EH (cell line): ENCODE measurements around the gene ALS2.

ENCODE experiments used
- DNase-seq: peaks from one replicate; pipeline ENCODE4 v3.0.0-alpha.2; 2015; ENCODE audit warnings: low read depth

ALS2 gene

DNA sequence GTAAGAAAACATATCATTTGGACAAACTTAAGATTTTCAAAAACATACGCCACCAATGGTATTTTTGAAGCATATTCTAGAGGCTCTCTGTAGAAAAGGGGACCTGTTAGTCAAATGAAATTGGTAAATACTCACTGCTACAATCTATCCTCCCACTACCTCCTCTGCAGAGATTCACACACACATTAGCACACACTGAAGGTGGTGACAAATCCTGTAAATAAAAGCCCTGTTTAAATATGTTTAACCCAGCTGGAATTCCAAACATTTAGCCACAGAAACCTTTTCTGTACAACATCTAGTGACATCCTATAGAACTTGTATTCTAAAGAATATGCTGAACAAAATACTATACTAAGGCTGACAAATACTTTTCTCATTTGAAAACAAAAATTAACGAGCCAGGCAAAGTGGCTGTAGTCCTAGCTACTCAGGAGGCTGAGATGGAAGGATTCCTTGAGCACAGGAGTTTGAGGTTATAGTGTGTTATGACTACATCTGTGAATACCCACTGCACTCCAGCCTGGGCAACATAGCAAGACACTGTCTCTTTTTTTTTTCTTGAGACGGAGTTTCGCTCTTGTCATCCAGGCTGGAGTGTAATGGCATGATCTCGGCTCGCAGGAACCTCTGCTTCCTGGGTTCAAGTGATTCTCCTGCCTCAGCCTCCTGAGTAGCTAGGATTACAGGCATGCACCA, 25.9 kb downstream of the ALS2 start:
- peak; percentile 40 for DNase-seq

DNA sequence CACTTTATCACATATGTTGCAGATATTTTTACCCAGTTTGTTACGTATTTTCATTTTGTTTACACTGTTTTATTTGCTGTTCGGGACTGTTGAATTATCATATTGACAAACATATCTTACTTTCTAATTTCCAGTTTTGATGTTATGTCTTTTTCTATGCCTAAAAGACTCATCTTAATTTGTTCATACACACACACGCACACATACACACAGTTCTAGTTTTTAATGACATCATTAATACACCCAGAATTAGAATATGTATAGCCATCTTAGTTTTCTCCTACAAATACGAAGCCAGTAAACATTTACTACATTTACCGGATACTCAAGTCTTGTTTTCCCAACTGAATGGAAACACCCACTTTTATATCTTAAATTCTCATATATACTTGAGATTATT, 29.2 kb downstream of the ALS2 start:
- DNase-seq, result no peak

DNA sequence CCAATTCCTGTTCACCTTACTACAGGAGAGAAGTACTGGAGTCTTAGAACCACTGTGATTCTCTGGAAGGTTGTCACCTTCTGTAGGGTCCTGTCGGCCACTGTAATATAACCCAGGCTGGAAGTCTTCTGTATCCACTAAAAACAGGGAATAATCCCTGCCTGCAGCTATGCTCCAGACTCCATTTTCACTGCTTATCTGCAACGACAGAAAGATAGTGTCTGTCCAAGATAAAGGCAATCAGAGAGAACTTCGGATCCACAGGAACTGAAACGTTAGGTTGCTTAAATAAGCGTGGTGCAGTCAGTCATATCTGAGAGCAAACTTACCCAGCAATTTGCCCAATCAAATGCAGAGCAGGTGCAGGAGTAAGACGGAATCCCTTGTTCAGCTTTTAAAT, 34.2 kb downstream of the ALS2 start:
- no peak for DNase-seq

DNA sequence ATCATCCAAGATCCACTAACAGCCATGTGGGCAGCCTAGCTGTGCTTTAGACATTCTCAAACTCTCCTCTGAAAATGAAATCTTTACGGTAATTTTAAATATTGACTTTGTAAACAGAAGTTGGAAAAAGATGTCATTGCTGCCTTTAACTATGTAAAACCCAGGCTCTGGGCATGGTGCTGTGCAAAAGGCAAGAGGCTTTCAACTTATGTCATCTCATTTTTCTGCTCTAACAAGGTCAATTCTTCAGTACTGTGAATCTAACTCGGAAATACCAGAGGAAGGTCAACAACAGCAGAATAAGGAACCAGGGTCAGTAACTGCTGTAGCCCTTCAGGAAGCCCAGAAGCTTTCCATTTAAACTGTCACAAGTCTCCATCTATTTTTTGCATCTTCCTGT, 45.2 kb downstream of the ALS2 start:
- no peak for DNase-seq

DNA sequence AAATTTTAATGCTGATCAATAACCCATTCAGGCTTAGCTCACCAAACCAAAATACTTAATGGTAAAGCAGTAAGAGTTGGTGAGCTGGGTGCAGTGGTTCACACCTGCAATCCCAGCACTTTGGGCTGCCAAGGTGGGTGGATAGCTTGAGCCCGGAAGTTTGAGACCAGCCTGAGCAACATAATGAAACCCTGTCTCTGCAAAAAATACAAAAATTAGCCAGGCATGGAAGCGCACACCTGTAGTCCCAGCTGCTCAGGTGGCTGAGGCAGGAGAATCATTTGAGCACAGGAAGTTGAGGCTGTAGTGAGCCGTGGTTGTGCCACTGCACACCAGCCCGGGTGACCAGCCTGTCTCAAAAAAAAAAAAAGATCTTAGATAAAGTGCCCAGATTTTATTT, 46.6 kb downstream of the ALS2 start:
- DNase-seq, result no peak

DNA sequence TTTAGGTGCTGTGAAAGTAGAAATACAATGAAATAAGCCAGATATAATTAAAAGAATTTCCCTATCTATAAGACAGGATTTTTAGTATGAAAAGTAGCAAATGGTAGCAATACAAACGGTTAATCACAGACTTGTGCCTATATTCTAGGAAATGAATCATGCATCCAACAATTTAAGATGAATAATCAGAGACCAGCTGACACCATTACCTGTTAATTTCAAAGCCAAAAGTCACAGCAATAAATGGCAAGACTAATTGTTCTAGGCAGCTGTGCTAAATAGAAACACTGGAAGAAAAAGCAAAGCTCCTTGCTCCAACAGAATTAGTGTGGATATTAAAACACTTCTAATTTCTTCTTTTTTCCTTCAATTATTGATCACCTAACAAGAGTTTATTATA, 47.2 kb downstream of the ALS2 start:
- DNase-seq, result no peak

DNA sequence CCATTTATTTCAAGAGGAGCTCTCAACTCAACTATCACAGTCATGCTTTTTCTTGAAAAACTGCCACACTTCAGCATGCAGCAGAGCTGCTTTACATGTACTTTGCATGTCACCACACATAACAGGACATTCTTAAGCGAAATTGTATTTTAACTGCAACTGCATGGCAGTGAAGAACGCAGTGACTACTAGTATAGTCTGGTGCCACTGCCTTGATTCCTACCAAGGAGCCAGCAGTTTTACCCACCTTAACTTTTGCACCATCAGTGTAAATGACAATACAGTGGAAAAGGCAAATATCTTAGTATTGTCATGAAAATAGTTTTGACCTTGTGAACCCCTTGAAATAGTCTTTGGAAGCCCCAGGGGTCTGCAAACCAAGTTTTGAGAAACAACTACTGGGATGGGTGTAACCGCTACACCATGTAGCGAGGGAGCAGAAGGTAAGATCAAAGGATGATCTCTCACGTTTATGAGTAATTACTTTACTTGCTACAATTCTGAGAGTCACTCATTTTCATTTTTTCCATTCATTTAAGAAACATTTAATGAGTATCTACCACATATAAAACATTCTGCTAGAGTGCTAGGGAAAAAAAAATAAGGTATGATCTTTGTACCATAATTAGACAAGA, 50.0 kb downstream of the ALS2 start:
- no peak for DNase-seq

DNA sequence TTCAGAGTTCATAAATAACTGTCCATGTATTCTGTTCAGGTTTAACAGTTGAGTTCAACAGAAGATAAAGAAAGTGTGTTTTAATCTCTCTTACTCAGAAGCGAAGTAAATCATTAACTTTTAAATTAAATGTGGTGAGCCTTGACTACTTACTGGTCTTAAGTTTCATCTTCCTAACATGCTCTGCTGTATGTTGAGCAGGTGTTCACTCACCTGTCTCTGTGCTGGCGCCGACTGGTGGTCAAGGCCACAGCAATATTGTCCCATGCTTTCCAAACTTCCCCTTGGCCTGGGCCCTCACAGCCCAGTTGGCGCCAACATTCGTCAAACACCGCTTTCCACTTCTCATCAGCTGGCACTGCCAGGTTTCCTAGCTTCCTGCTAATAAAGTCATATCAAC, 65.3 kb downstream of the ALS2 start:
- no peak for DNase-seq

DNA sequence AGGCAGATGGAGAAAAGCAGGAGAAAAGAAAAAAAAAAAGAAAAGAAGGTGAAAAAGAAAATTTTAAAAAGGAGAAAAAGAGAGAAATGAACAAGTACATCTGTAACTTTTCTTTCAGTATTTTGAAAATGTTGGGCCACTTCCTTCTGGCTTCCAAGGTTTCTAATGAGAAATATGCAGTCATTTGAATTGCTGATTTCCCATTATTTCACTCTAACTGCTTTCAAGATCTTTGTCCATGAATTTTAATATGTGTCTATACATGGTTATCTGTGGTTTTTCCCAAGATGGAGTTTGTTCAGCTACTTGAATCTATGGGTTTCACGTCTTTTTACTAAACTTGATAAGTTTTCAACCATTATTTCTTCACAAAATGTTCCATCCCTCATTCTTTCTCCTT, 68.0 kb downstream of the ALS2 start:
- DNase-seq, result no peak

DNA sequence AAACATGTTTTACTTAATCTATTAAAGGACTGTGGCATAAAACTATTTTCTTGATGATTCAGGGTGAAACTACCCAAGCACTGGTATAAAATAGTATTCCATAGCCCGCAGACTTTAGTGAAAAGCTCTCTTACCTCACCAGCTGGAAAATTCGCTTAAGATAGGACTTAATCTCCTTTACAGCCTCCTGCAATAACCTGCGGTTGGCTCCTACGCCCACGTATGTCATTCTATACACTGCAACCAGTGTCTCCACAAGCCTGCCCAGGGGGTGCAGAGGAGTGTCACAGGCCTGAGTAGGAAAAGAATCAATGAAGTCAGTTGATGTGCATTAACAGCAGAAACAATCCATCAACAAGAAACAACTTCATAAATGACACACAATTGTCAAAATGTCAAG, 71.0 kb downstream of the ALS2 start:
- DNase-seq, result no peak

DNA sequence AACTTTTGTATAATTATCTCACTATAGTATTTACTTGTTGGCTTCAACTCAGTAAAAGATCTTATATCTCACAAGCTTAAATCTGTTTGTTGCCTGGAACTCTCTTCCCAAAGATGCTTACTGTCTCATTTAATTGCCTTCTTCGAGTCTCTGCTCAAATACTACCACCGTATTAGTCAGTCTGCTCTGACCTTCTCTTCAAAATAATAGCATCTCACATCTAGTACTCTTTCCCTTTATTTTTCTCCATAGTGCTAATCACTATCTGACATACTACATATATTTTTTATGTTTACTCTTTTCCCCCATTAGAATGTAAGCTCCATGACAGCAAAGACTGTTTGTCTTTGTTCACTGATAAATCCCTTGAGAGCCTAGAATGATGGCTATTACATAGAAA, 71.7 kb downstream of the ALS2 start:
- no peak for DNase-seq

DNA sequence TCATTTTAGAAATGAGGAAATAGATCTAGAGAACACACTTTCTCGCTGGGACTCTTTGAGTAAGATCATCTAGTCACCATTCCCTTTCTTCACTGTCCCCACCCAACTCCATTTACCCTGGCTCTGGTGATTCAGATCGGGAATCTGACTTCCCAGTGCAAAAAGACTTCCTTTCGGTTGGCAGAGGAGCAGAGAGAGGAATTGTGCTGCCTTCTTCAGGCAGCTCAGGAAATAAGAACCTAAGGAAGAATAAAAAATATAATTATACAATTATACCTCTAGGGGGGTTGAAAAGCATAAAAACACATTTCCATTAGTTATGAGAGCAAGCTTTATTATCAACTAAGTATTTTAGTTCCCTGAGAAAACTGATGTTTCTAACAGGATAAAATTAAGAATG, 73.0 kb downstream of the ALS2 start:
- peak; percentile 72 for DNase-seq

DNA sequence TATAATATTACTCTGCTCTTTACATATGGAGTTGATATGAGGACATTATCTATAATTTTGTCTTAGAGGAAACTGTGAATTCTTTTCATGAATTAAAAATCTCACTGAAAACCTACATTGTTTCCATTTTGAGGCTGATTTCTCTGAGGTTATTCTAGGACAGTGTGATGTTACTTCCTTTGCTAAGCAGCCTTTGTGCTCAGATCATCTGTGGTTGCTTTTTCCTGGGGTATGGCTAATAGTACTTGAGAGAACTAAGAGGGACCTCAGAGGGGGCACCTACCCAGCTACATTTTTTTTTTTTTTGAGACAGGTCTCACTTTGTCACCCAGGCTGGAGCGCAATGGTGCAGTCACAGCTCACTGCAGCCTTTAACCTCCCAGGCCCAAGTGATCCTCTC, 73.6 kb downstream of the ALS2 start:
- no peak for DNase-seq

DNA sequence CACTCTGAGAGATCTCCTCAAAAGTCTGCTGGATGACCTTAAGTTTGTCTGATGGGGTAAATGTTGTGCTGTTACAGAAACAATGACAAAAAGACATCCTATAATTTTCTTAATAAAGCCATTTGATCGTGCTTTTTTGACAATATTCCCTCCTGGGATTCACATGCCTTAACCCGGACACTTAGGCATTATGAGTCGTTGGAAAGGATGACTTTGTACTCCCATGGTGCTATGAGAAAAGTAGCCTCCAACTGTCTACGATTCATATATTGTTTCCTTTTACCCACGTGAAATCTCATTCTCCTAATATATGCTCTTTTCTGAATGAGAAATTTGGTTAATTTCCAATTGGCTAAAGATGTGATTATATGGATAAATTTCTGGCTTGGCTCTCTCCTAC, 76.2 kb downstream of the ALS2 start:
- DNase-seq, result peak; percentile 35

DNA sequence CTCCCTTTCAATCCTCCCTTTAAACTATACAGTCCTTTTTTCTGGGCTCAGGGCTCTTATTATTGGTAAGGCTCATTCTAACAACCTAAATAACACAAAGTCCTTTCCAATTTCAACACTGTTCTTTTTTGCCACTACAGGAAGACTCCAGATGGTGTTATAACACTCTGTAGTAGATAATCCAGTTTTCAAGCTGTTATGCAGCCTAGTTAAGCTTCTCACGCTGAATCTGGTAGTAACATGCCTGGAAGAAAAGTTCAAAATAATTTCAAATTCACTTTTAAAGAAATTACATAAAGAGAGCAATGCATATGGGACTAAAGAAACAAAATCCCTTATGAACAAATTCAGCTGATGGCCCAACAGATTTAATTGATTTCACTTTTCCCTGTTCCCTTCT, 79.1 kb downstream of the ALS2 start:
- DNase-seq, result no peak

DNA sequence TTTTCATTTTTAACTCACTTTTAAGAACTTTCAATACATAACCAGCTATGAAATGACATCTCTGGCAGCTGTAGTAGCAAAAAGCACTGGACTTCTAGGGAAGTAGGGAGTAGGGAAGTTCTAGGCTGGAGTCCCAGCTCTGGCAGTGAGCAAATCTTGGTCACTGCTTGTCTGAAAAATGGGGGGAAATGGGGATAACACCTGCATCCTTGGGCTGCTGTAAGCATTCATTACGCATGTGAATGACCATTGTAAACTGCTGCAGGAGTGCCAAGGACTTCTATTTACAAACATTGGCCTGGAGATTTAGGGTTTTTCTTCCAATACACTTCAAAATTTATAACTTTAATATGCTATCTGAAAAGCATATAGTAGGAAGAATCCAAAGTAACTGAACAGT, 81.3 kb downstream of the ALS2 start:
- DNase-seq, result peak; percentile 15

DNA sequence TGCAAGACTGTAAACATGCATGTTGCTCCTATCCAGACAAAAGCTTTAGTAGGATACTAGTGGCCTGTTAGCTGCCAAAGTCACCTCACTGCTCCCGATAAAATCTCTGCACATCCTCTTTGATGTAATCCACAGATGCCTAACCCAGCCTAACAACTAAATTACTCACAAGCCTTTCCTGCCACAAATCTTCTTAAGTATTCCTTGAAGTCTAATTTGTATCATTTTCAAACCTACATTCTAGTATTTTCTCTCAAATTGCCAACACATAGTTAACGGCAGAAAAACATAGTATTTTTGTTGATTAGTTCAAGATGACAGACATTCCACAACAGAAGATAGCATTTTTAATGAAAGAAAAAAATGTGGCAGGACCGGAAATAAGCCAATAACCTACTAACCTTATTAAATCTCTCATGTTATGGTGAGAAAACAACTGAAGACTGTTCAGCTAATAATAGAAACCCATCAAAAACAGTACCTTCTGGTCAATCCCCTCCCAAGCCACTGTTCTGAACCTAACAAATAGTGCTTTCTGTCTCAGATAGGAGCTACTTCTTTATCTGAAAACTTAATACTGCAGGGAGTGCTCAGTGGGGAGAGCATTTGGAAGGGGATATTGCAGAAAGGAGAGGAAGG, 82.0 kb downstream of the ALS2 start, which contains the start of gene MPP4:
TSS of gene MPP4 (minus strand) at position 57 of the 639 bp plus-strand sequence. CDS start 4,690 bp downstream, outside the sequence.
- DNase-seq, result peak; percentile 85

DNA sequence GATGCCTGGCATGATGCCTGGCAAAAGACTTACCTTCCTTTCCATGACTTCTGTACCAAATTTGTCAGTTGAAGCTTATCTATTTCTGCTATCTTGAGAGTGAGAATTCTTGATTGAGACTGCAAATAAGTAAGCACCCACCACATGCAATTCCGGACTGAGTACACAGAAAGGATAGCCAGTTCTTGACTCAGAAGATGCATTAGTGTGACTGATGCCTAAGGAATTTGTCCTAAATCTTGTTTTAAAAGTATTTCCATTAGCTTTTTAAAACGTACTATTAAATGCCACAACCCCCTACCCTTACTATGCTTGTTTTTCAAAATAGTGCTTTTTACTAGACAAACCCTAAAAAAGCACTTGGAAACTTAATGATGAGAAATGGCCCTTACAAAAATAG, 82.8 kb downstream of the ALS2 start:
- DNase-seq, result peak; percentile 93

DNA sequence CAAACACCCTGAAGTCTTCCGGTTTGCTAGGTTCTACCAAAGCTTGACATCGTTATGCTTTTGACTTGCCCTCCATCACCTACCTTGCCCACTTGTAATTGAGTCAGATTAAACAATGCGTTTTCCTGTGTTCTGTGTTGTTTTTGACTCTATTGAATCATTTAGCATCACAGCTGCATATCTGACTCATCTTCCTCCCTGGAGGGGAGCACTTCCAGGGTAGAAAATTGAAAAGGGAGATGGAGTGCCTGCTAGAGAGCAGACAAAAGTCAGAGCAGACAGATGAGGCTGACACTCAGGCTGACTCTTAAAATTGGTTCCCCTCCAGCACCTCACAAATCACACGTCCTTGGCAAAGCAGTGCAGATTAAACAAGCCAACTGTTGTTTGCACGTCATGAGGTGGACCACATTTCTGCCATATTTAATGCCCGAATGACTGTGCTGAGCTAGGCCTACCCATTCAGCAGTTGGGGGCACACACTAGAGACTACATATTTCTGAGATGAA, 84.5 kb downstream of the ALS2 start:
- peak; percentile 94 for DNase-seq

DNA sequence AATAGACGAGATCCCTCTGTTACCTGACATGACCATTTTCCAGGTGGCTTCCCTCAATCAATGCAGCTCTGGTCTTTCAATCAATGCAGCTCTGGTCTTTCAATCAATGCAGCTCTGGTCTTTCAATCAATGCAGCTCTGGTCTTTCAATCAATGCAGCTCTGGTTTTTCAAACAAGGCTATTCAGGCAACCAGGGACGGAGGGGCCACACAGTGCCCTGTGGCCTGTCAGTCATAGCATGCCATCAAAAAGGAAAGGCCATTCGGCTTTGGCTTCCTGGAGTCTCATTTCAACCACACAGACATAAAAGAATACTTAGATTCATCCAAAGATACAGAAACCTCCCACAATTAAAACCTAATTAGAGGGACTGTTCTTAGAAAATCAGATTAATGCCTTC, 95.6 kb downstream of the ALS2 start:
- DNase-seq, result no peak

DNA sequence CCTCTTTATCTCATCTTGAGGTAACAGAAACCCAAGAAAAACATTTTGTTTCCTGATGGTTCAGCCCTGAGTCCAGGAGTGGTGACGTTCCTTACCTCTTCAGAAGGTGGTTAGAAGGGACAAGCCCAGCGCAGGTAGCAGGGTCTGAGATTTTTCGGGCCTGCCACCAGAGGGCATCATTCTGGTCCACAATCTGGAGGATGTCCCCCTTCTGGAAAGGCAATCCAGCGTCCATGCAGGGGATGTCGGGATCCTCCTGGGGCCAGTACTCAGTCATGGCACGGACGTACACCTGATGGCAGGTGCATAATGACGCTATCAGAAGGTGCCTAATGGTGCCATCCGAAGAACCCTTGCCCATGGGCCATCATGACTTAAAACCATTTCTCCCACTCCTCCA, 100.0 kb downstream of the ALS2 start:
- peak; percentile 11 for DNase-seq

DNA sequence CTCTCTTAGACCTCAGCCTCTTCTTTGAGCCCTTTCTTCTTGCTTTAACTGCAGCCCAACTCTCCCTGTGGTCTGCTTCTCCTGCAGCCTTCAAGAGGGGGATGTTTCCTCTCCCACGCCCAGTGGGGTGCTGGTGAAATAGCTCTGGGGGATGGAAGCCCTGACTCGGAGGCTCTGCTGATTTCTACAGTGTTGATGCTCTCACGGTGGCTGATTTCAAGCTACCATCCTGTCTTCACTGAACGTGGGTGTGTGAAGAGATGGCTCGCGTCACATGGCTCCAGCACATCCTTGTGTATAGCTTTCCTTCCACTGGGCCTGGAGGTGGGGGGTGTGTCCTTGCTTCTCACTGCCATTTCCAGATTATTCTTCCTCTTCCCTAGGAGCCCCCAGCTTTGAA, 102.3 kb downstream of the ALS2 start:
- DNase-seq, result no peak

DNA sequence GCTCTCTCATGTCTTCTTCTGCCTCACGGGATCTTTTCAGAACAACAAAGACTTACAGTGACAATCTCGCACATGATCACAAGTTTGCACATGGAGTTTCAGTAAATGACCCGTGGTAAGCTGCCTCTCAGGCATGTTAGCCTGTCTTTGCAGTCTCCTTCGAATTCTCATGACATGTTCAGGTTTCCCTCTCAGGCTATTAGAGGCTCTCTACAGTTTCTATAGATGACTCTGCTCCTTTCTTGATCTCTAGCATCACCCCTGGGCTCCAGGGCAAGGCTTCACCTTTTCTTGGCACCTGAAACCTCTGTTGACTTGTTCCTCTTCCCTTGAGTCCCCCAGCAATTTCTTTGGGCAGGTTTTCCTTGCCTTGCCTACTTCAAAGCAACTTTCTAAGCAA, 105.3 kb downstream of the ALS2 start:
- no peak for DNase-seq
